CD14-positive monocyte (primary cell): ENCODE measurements around the gene INO80. TPM values are rescaled to one million over a fixed set of nuclear protein-coding genes. Genes with fewer than 3 reads are reported as not detected.
A peak's percentile ranks its signal among the peaks of the same experiment; 100 is the strongest.

Experiments used
- DNase-seq, 3 donors: peaks; one replicate each; pipeline ENCODE4 v3.0.0-alpha.2; 2011 to 2022
- H2AFZ ChIP-seq: 2 replicates; pipeline ENCODE4 v1.6.0; 2012; ENCODE audit warnings: mild to moderate bottlenecking, low read depth, low read length, inconsistent platforms; ENCODE audit not compliant: insufficient read depth, poor library complexity, severe bottlenecking
- H3K27ac ChIP-seq, 2 donors: 1 replicate in 1 of 2; 2 replicates in 1 of 2; pipeline ENCODE4 v1.5.1; 2012 to 2013; ENCODE audit warnings: low read length in 2 of 2, control low read depth in 1 of 2, inconsistent platforms in 1 of 2, low read depth in 1 of 2, mild to moderate bottlenecking in 1 of 2
- H3K27me3 ChIP-seq, 2 donors: one replicate each; pipeline versions ENCODE4 v1.6.0 to v1.6.1; 2011 to 2013; ENCODE audit warnings: low read length in 2 of 2; ENCODE audit not compliant: control insufficient read depth in 2 of 2, insufficient read depth in 2 of 2
- H3K36me3 ChIP-seq, 2 donors: replicated peaks in 1 of 2; 1 replicate in 1 of 2; 2 replicates in 1 of 2; pipeline versions ENCODE4 v1.5.1 to v1.6.1; 2012 to 2013; ENCODE audit warnings: low read length in 2 of 2, control low read depth in 1 of 2, inconsistent platforms in 1 of 2, mild to moderate bottlenecking in 1 of 2; ENCODE audit not compliant: insufficient read depth in 2 of 2, control insufficient read depth in 1 of 2
- H3K4me1 ChIP-seq, 2 donors: 1 replicate in 1 of 2; 2 replicates in 1 of 2; pipeline versions ENCODE4 v1.5.1 to v1.6.1; 2012 to 2013; ENCODE audit warnings: low read length in 2 of 2, control low read depth in 1 of 2, inconsistent platforms in 1 of 2, mild to moderate bottlenecking in 1 of 2, moderate library complexity in 1 of 2; ENCODE audit not compliant: insufficient read depth in 2 of 2, control insufficient read depth in 1 of 2
- H3K4me2 ChIP-seq: replicated peaks from 2 replicates; pipeline ENCODE3; 2012; ENCODE audit warnings: low read length, moderate library complexity, mild to moderate bottlenecking; ENCODE audit not compliant: poor library complexity, severe bottlenecking; ENCODE audit errors: extremely low read depth
- H3K4me3 ChIP-seq, 3 experiments: fragments of 200-600 bp in 1 of 3; sonication (generic) in 1 of 3; replicated peaks in 1 of 3; 1 replicate in 2 of 3; 2 replicates in 1 of 3; pipeline ENCODE4 v1.5.1; 2011 to 2013; ENCODE audit warnings: low read length in 3 of 3, mild to moderate bottlenecking in 3 of 3, control low read depth in 2 of 3, low read depth in 2 of 3, inconsistent platforms in 1 of 3, moderate library complexity in 1 of 3
- H3K79me2 ChIP-seq: 2 replicates; pipeline ENCODE4 v1.6.0; 2012; ENCODE audit warnings: mild to moderate bottlenecking, control low read depth, inconsistent platforms, low read length, moderate library complexity; ENCODE audit not compliant: insufficient read depth
- H3K9ac ChIP-seq: 2 replicates; pipeline ENCODE4 v1.6.0; 2017; ENCODE audit warnings: low read length, mild to moderate bottlenecking; ENCODE audit not compliant: insufficient read depth, poor library complexity, severe bottlenecking
- H3K9me3 ChIP-seq, 2 donors: replicated peaks in 1 of 2; 1 replicate in 1 of 2; 2 replicates in 1 of 2; pipeline versions ENCODE4 v1.5.1 to v1.6.1; 2012 to 2013; ENCODE audit warnings: low read length in 2 of 2, control low read depth in 1 of 2; ENCODE audit not compliant: control insufficient read depth in 1 of 2, insufficient read depth in 1 of 2
- H4K20me1 ChIP-seq: 2 replicates; pipeline ENCODE4 v1.6.0; 2012; ENCODE audit warnings: mild to moderate bottlenecking, low read length, control low read depth, moderate library complexity; ENCODE audit not compliant: insufficient read depth
- H3K27ac Mint-ChIP-seq, 7 donors: one replicate each; pipeline ENCODE4 v1.8.0; 2020; ENCODE audit warnings: mild to moderate bottlenecking in 7 of 7, mixed read lengths in 7 of 7, moderate library complexity in 6 of 7, inconsistent platforms in 2 of 7
- H3K27me3 Mint-ChIP-seq, 3 donors: one replicate each; pipeline ENCODE4 v1.8.0; 2021 to 2022; ENCODE audit warnings: low read depth in 3 of 3, mild to moderate bottlenecking in 3 of 3, mixed read lengths in 3 of 3, moderate library complexity in 3 of 3, inconsistent platforms in 1 of 3
- H3K36me3 Mint-ChIP-seq, 2 donors: one replicate each; pipeline ENCODE4 v1.8.0; 2020; ENCODE audit warnings: mixed read lengths in 2 of 2, inconsistent platforms in 1 of 2, mild to moderate bottlenecking in 1 of 2
- H3K4me1 Mint-ChIP-seq: one replicate; pipeline ENCODE4 v1.8.0; 2020; ENCODE audit warnings: mild to moderate bottlenecking, mixed read lengths
- H3K4me3 Mint-ChIP-seq, 2 donors: one replicate each; pipeline ENCODE4 v1.8.0; 2020; ENCODE audit warnings: mild to moderate bottlenecking in 2 of 2, mixed read lengths in 2 of 2, moderate library complexity in 1 of 2
- H3K9me3 Mint-ChIP-seq, 7 donors: one replicate each; pipeline ENCODE4 v1.8.0; 2020 to 2022; ENCODE audit warnings: mixed read lengths in 7 of 7, mild to moderate bottlenecking in 6 of 7, moderate library complexity in 6 of 7, inconsistent platforms in 2 of 7
- WGBS: methylation state at CpG from one replicate; pipeline ENCODE4 v1.1.5; 2013; ENCODE audit warnings: missing lambda C conversion rate; ENCODE audit not compliant: insufficient coverage; 5-methylcytosine and 5-hydroxymethylcytosine counted together
- intact Hi-C, 2 donors: fragments of 100-400 bp; cut with micrococcal nuclease; formaldehyde crosslinking; loops; one replicate each; pipeline versions ENCODE4 v1.15.0 to v1.15.1; 2023
- polyA plus RNA-seq, 3 donors: library from polyadenylated mRNA; depleted of rRNA in 1 of 3; unstranded in 2 of 3; stranded (reverse) in 1 of 3; fragments of 300-500 nt in 2 of 3; fragments of >200 nt in 1 of 3; fragmentation: Illumina TruSeq in 2 of 3; gene quantifications; 1 replicate in 2 of 3; 2 replicates in 1 of 3; pipeline ENCODE4 v1.2.3, GENCODE V29; 2012 to 2021
- TF ChIP-seq, protein P1 (sequence below): fragments of 200-600 bp; IDR thresholded peaks from one replicate; pipeline ENCODE4 v1.8.0; 2022; ENCODE audit warnings: antibody characterized with exemption, mild to moderate bottlenecking

The INO80 gene
- polyA plus RNA-seq, 3 donors: 2.3 to 13.1 (median 2.4) TPM

DNA sequence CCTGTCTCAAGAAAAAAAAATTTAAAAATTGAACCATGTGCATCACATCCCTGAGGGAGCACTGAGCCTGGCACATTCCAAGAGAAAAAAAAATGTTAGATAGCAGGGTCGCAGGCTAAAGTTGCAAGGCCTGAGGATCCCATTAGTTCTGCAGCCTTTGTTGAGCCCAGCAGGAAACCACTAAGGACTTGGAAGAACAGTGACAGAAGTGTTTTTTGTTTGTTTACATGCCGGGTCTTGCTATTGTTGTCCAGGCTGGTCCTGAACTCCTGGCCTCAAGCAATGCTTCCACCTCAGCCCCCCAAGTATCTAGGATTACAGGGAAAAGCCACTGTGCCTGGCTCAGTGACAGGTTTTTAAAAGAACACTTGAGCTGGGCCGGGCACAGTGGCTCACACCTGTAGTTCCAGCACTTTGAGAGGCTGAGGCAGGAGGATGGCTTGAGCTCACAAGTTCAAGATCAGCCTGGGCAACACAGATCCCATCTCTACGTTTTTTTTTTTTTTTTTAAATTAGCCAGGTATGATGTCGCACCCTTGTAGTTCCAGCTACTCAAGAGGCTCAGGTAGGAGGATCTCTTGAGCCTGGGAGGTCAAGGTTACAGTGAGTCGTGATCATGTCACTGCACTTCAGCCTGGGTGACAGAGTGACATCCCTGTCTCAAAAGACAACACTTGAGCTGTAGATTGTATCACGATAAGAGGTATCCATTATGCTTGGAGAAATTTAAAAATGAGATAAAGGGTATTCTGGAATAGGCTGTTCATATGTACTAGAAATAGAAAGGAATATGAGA, 147.6 kb downstream of the INO80 start:
- 87% methylated on average over 3 of the region's 7 CpGs for WGBS
- Histone ChIP-seq H2AFZ (no peak overlapping the region), H3K36me3 (no peaks in the 10 kb centered on the region), H3K9me3 (no peaks in the 10 kb centered on the region), H3K27me3 (no peaks in the 10 kb centered on the region), H3K79me2 (no peaks in the 10 kb centered on the region), H3K27ac (no peak overlapping the region), H3K4me1 (no peaks in the 10 kb centered on the region), H3K4me3 (no peak overlapping the region), H4K20me1 (no peaks in the 10 kb centered on the region), H3K9ac (no peak overlapping the region), H3K4me2 (no peak overlapping the region)
- TF ChIP-seq, protein P1, sequence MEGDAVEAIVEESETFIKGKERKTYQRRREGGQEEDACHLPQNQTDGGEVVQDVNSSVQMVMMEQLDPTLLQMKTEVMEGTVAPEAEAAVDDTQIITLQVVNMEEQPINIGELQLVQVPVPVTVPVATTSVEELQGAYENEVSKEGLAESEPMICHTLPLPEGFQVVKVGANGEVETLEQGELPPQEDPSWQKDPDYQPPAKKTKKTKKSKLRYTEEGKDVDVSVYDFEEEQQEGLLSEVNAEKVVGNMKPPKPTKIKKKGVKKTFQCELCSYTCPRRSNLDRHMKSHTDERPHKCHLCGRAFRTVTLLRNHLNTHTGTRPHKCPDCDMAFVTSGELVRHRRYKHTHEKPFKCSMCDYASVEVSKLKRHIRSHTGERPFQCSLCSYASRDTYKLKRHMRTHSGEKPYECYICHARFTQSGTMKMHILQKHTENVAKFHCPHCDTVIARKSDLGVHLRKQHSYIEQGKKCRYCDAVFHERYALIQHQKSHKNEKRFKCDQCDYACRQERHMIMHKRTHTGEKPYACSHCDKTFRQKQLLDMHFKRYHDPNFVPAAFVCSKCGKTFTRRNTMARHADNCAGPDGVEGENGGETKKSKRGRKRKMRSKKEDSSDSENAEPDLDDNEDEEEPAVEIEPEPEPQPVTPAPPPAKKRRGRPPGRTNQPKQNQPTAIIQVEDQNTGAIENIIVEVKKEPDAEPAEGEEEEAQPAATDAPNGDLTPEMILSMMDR: no peak
- H3K4me1 Mint-ChIP-seq: no peaks in the 10 kb centered on the region
- intact Hi-C loops: no loop called here
- no peaks in the 10 kb centered on the region for H3K9me3 Mint-ChIP-seq
- no peak overlapping the region for H3K4me3 Mint-ChIP-seq
- H3K27ac Mint-ChIP-seq: no peak overlapping the region
- H3K27me3 Mint-ChIP-seq: peaks cover 2 to 3% (median 2%) of the 10 kb centered on the region in 3 donors
- no peaks in the 10 kb centered on the region for H3K36me3 Mint-ChIP-seq
- DNase-seq: no peak

- H3K79me2 ChIP-seq: no peaks in the 10 kb centered on the region
- TF ChIP-seq, protein P1: no peak
- H3K4me1 Mint-ChIP-seq: peaks cover 6% of the 10 kb centered on the region
- H3K4me1 ChIP-seq: no peaks in the 10 kb centered on the region
- no peak overlapping the region for H3K27ac ChIP-seq
- H3K27me3 Mint-ChIP-seq: peaks cover 0 to 3% (median 2%) of the 10 kb centered on the region in 3 donors
- H2AFZ ChIP-seq: no peak overlapping the region
- no peaks in the 10 kb centered on the region for H3K27me3 ChIP-seq
- no peaks in the 10 kb centered on the region for H3K36me3 Mint-ChIP-seq
- H4K20me1 ChIP-seq: no peaks in the 10 kb centered on the region
- no peak overlapping the region for H3K9ac ChIP-seq
- peaks cover 0 to 2% (median 0%) of the 10 kb centered on the region in 7 donors for H3K9me3 Mint-ChIP-seq
- peak overlapping the region in 1 of 2 donors; percentile 31 for H3K4me3 Mint-ChIP-seq
- no peak for DNase-seq
- H3K27ac Mint-ChIP-seq: no peak overlapping the region
- H3K36me3 ChIP-seq: no peaks in the 10 kb centered on the region
- H3K4me2 ChIP-seq: no peak overlapping the region
- intact Hi-C loops: no loop called here
- no peaks in the 10 kb centered on the region for H3K9me3 ChIP-seq
- no peak overlapping the region for H3K4me3 ChIP-seq
- 77% methylated on average over 7 of the region's 13 CpGs for WGBS
Observed at GRCh38 chr15:40964634-40965033, 151.4 kb downstream of the INO80 start.
